ENCODE data around the gene ITIH3. TPM values are rescaled to one million over a fixed set of nuclear protein-coding genes. Genes with fewer than 3 reads are reported as not detected.

Gene ITIH3
- total RNA-seq, 1 donor from 2014 or later: 779 TPM

- ATAC-seq: peak; percentile 65
- DNase-seq (ENCODE audit: low spot score): peak; percentile 81
Observed at GRCh38 chr3:52842424-52842823, 47.8 kb downstream of the ITIH3 start.

- ATAC-seq (no peak), DNase-seq (ENCODE audit: low spot score) (no peak)
Observed at GRCh38 chr3:52843108-52843865, 48.7 kb downstream of the ITIH3 start.

- no peak for ATAC-seq
- DNase-seq (ENCODE audit: low spot score): no peak
Observed at GRCh38 chr3:52843881-52844280, 49.3 kb downstream of the ITIH3 start.

- DNase-seq (ENCODE audit: low spot score) (peak; percentile 91), ATAC-seq (peak; percentile 61)
Observed at GRCh38 chr3:52844290-52844975, 49.8 kb downstream of the ITIH3 start.

GRCh38 chr3:52845157-52845556, 50.6 kb downstream of the ITIH3 start:
- ATAC-seq (peak; percentile 57), DNase-seq (ENCODE audit: low spot score) (peak; percentile 88)

- DNase-seq (ENCODE audit: low spot score): no peak
Observed at GRCh38 chr3:52845691-52846431, 51.3 kb downstream of the ITIH3 start.

GRCh38 chr3:52846432-52846965, 51.9 kb downstream of the ITIH3 start:
- no peak for ATAC-seq
- DNase-seq (ENCODE audit: low spot score): no peak

More at GRCh38 chr3:52845691-52846431, 51.3 kb downstream of the ITIH3 start:
- ATAC-seq: peak; percentile 1

- DNase-seq (ENCODE audit: low spot score) (no peak), ATAC-seq (no peak)
Observed at GRCh38 chr3:52847241-52847640, 52.6 kb downstream of the ITIH3 start.

- no peak for ATAC-seq
Observed at GRCh38 chr3:52847726-52848125, 53.1 kb downstream of the ITIH3 start.

GRCh38 chr3:52848617-52849016, 54.0 kb downstream of the ITIH3 start:
- no peak for ATAC-seq
- no peak for DNase-seq (ENCODE audit: low spot score)

More at GRCh38 chr3:52847726-52848125, 53.1 kb downstream of the ITIH3 start:
- no peak for DNase-seq (ENCODE audit: low spot score)

GRCh38 chr3:52849656-52850055, 55.1 kb downstream of the ITIH3 start:
- DNase-seq (ENCODE audit: low spot score) (no peak), ATAC-seq (no peak)

GRCh38 chr3:52851348-52851747, 56.8 kb downstream of the ITIH3 start:
- ATAC-seq: peak; percentile 90
- no peak for DNase-seq (ENCODE audit: low spot score)

GRCh38 chr3:52852419-52852818, 57.8 kb downstream of the ITIH3 start:
- ATAC-seq (no peak), DNase-seq (ENCODE audit: low spot score) (no peak)

GRCh38 chr3:52854013-52854412, 59.4 kb downstream of the ITIH3 start:
- ATAC-seq: no peak

GRCh38 chr3:52856666-52857065, 62.1 kb downstream of the ITIH3 start:
- DNase-seq (ENCODE audit: low spot score) (no peak), ATAC-seq (no peak)

More at GRCh38 chr3:52854013-52854412, 59.4 kb downstream of the ITIH3 start:
- DNase-seq (ENCODE audit: low spot score): no peak

GRCh38 chr3:52857133-52857532, 62.5 kb downstream of the ITIH3 start:
- no peak for DNase-seq (ENCODE audit: low spot score)

GRCh38 chr3:52857864-52858263, 63.3 kb downstream of the ITIH3 start:
- ATAC-seq: no peak
- DNase-seq (ENCODE audit: low spot score): no peak

More at GRCh38 chr3:52857133-52857532, 62.5 kb downstream of the ITIH3 start:
- no peak for ATAC-seq

All from left lobe of liver (tissue), 2 donors.